GM12865 (cell line): Measurements from ENCODE around the gene LRRC28.

Source experiments
- DNase-seq: peaks from one replicate; pipeline ENCODE4 v3.0.0; 2010; ENCODE audit warnings: low read depth
- H3K4me3 ChIP-seq: 2 replicates; pipeline ENCODE4 v1.5.1; 2011; ENCODE audit warnings: mild to moderate bottlenecking, low read depth, low read length, control low read depth
- TF ChIP-seq, protein P1 (sequence below): IDR thresholded peaks from 2 replicates; pipeline ENCODE4 v1.5.1; 2011; ENCODE audit warnings: low read length, control low read depth, low read depth, inconsistent platforms; ENCODE audit not compliant: insufficient read depth; ENCODE audit errors: missing control alignments

LRRC28 gene

DNA sequence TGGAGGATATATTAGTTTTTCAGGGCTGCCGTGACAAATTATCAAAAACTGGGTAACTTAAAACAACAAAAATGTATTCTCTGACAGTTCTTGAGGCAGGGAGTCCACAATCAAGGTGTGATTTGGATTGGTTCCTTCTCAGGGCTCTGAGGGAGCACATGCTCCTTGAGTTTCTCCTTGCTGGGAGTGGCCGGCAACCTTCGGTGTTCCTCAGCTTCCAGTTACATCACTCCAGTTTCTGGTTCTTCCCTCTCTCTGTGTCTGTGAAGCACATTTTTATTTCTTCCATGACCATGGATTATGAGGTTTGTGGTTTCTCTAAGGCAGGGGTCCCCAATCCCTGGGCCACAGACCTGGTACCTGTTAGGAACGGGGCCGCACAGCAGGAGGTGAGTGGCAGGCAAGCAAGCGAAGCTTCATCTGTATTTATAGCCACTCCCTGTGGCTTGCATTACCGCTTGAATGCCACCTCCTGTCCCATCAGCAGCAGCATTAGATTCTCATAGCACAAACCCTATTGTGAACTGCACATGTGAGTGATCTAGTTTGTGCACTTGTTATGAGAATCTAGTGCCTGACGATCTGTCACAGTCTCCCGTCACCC is 24.3 kb downstream of the LRRC28 start:
- TF ChIP-seq, protein P1, sequence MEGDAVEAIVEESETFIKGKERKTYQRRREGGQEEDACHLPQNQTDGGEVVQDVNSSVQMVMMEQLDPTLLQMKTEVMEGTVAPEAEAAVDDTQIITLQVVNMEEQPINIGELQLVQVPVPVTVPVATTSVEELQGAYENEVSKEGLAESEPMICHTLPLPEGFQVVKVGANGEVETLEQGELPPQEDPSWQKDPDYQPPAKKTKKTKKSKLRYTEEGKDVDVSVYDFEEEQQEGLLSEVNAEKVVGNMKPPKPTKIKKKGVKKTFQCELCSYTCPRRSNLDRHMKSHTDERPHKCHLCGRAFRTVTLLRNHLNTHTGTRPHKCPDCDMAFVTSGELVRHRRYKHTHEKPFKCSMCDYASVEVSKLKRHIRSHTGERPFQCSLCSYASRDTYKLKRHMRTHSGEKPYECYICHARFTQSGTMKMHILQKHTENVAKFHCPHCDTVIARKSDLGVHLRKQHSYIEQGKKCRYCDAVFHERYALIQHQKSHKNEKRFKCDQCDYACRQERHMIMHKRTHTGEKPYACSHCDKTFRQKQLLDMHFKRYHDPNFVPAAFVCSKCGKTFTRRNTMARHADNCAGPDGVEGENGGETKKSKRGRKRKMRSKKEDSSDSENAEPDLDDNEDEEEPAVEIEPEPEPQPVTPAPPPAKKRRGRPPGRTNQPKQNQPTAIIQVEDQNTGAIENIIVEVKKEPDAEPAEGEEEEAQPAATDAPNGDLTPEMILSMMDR, result no peak
- H3K4me3 ChIP-seq, result no peak overlapping the region
- no peak for DNase-seq

DNA sequence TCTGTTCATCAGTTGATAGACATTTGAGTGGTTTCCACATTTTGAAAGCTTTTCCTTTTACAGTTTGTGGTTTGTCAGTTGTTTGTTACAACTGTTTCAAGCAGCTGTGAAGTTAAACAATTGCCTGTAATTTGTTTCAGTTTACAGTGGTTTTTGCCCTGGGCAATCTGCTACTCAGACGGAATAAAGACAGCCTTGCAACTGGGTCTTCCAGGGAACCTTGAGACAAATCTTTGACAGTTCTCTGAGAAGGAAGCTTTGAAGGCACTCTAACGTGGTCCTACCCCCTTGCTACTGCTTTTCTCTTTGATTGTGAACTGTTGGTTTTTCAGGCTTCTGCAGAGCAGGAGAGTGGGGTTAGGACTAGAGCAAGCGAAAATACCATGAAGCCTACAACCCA is 28.0 kb downstream of the LRRC28 start:
- no peak for DNase-seq

DNA sequence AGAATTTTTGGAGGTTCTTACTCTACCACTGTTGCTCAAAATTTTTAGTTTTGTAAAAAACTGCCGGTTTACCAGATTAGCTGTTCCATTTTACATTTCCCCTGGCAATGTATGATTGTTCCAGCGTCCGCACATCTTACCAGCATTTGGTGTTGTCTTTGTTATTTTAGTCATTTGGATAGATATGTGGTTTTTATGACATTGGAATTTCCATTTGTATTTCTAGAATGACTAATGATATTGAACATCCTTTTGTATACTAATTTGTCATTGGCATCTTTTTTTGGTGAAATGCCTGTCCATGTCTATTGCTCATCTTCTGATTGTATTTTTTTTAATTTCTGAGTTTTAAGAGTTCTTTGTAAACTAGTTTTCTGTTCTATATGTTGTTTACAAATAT is 28.5 kb downstream of the LRRC28 start:
- no peak for DNase-seq
- H3K4me3 ChIP-seq, result no peak overlapping the region
- TF ChIP-seq, protein P1, result no peak

More for the DNA sequence above, 28.0 kb downstream of the LRRC28 start:
- no peak overlapping the region for H3K4me3 ChIP-seq
- TF ChIP-seq, protein P1, result no peak

DNA sequence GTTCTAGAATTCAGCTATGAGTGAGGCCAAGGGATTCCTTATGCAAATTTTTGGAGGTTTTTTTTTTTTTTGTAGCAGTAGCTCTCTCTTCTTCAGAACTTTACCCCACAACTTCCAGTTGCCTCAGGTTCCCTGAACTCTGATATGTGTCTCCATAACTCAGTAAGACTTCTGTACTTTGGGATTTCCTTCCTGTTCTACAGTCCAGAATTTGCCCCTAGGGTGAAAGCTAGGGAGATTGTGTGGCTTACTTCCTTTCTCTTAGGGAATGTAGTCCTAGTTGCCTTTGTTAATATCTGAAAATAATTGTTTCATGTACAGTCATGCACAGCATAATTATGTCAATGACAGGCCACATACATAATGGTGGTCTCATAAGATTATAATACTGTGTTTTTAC is 30.8 kb downstream of the LRRC28 start:
- no peak for DNase-seq
- TF ChIP-seq, protein P1, result no peak
- no peak overlapping the region for H3K4me3 ChIP-seq

DNA sequence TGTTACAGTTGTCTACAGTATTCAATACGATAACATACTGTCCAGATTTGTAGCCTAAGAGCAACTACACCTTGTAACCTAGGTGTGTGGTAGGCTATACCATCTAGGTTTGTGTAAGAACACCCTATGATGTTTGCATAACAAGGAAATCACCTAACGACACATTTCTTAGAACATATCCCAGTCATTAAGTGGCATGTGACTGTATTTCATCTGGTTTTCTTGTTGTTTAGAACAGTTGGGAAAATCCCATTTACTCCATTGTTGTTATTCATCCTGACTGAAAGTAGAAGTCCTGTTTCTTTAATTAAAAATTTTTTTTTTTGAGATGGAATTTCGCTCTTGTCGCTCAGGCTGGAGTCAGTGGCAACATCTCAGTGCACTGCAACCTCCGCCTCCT is 31.3 kb downstream of the LRRC28 start:
- H3K4me3 ChIP-seq, result no peak overlapping the region
- TF ChIP-seq, protein P1, result no peak
- DNase-seq, result no peak

DNA sequence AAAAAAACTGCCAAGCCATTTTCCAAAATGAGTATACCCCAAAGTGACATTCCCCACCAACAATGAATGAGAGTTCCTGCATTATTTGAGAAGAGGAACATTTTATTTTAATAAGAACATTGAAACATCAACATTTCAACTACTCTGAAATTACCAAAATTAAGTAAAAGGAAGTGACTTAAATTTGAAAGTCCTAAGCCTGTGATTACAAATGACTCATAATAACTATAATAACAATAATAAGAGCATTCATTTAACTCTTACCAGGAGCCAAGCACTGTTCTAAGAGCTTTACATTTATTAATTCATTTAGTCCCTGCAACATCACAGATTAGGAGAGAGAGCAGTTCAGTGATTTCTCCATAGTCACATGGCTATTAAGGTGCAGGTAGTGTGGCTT is 32.4 kb downstream of the LRRC28 start:
- DNase-seq, result no peak
- TF ChIP-seq, protein P1, result no peak
- no peak overlapping the region for H3K4me3 ChIP-seq

DNA sequence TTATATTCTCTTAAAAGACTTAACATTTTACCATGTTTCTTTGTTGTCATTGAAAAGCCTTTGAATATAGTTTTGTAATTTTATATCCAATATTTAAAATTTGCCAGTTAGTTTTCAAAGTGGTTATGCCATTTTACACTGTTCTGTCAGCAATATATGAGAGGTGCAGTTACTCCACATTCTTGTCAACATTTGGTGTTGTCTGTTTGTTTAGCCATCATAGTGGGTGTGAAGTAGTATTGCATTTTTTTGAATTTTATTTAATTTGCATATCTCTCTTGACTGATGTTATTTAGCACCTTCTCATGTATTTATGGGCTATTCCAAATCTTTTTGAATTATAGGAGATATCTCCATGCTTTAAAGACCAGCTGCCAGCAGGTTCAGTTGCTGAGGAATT is 40.4 kb downstream of the LRRC28 start:
- H3K4me3 ChIP-seq, result no peak overlapping the region
- no peak for DNase-seq
- TF ChIP-seq, protein P1, result no peak
